Measurements from ENCODE around the gene TMC6. TPM values are rescaled to one million over a fixed set of nuclear protein-coding genes. Genes with fewer than 3 reads are reported as not detected.
"Not testable (repeated sequence)": the region's sequence is repeated elsewhere in the genome, so short reads cannot be mapped to it uniquely, and the experiment has no call there.

TMC6 gene
- total RNA-seq, 2 experiments from 2014 or later, result 209 to 213 TPM

DNA sequence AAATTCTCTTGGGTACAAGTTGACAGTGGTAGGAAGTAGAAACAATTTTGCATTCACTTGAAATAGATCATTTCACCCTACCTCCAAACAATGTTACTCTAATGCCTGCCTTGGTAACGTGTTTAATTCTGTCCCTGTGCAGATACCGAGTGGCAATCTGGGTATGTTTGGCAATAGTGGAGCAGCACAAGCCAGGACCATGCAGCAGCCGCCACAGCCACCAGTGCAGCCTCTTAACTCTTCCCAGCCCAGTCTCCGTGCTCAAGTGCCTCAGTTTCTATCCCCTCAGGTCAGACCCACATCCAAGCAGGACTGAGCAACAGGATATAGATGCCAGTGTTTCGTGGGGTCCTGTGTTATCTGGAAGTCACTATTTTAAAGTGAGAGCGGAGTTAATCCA lies 49.3 kb downstream of the TMC6 start:
- CTCF ChIA-PET, result no interaction called here
- ATAC-seq (no peak), DNase-seq (no peak)
- TF ChIP-seq, protein P1, sequence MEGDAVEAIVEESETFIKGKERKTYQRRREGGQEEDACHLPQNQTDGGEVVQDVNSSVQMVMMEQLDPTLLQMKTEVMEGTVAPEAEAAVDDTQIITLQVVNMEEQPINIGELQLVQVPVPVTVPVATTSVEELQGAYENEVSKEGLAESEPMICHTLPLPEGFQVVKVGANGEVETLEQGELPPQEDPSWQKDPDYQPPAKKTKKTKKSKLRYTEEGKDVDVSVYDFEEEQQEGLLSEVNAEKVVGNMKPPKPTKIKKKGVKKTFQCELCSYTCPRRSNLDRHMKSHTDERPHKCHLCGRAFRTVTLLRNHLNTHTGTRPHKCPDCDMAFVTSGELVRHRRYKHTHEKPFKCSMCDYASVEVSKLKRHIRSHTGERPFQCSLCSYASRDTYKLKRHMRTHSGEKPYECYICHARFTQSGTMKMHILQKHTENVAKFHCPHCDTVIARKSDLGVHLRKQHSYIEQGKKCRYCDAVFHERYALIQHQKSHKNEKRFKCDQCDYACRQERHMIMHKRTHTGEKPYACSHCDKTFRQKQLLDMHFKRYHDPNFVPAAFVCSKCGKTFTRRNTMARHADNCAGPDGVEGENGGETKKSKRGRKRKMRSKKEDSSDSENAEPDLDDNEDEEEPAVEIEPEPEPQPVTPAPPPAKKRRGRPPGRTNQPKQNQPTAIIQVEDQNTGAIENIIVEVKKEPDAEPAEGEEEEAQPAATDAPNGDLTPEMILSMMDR (IDR thresholded peaks at IDR 0.05), result no peak
- Mint-ChIP-seq H3K36me3 (ENCODE audit: low read depth) (peaks cover 19% of the 10 kb centered on the region), H3K27ac (no peak overlapping the region), H3K9me3 (no peaks in the 10 kb centered on the region), H3K4me3 (no peak overlapping the region), H3K27me3 (no peaks in the 10 kb centered on the region), H3K4me1 (ENCODE audit: low read depth) (no peaks in the 10 kb centered on the region)
- intact Hi-C loops (cut with micrococcal nuclease), result no loop called here
- POLR2A ChIA-PET, result no interaction called here

DNA sequence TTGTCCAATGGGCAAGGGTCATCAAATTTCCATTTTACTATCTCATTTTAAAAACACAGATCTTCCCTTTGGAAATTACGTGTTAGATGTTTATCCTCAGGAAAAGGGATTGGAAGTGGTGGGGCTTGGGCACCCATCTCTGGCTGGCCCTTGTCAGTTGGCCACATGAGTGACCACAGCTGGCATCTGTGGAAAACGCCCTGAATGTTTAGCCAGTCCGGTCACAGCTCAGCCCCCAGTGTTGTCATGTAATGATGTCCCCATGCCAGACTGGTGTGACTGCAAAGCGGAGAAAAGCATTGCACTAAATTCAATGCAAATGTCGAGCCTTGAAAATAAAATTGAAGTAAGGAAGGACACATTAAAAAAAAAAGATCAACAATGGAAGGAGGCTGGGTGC lies 53.0 kb downstream of the TMC6 start:
- DNase-seq (no peak), ATAC-seq (no peak)
- Mint-ChIP-seq H3K4me3 (no peak overlapping the region), H3K27me3 (no peaks in the 10 kb centered on the region), H3K27ac (no peak overlapping the region), H3K36me3 (ENCODE audit: low read depth) (peaks cover 24% of the 10 kb centered on the region), H3K4me1 (ENCODE audit: low read depth) (no peaks in the 10 kb centered on the region), H3K9me3 (no peaks in the 10 kb centered on the region)
- TF ChIP-seq, protein P1 (IDR thresholded peaks at IDR 0.05), result no peak
- POLR2A ChIA-PET, result no interaction called here
- intact Hi-C loops (cut with micrococcal nuclease), result no loop called here
- CTCF ChIA-PET, result interaction anchor here (2.3 kb wide), 1 partner anchor 9 kb away, joined by 11 read pairs; no protein-coding TSS in a partner anchor

DNA sequence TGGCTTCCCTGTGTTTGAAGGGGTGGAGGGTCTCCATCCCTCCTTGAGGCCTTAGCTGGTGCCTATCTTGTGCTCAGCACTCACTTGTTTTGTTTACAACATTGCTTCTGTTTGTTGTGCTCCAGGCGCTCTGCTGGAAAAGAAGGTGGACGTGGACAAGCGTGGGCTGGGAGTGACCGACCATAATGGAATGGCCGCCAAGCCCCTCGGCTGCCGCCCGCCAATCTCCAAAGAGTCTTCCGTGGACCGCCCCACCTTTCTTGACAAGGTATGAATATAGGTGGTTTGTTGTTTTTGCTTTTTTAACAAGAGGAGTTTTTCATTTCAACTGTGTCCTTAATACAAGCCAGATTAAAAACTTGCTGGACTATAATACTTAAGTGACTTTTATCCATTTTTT lies 53.5 kb downstream of the TMC6 start:
- H3K27me3 Mint-ChIP-seq, result no peaks in the 10 kb centered on the region
- POLR2A ChIA-PET, result interaction anchor here (0.7 kb wide), 1 partner anchor 12 kb away, joined by 3 read pairs; no protein-coding TSS in a partner anchor
- no peaks in the 10 kb centered on the region for H3K9me3 Mint-ChIP-seq
- intact Hi-C loops (cut with micrococcal nuclease), result no loop called here
- no peak overlapping the region for H3K4me3 Mint-ChIP-seq
- H3K4me1 Mint-ChIP-seq (ENCODE audit: low read depth), result no peaks in the 10 kb centered on the region
- DNase-seq, result no peak
- TF ChIP-seq, protein P1 (IDR thresholded peaks at IDR 0.05), result no peak
- H3K36me3 Mint-ChIP-seq (ENCODE audit: low read depth), result peaks cover 24% of the 10 kb centered on the region
- H3K27ac Mint-ChIP-seq, result no peak overlapping the region
- CTCF ChIA-PET, result interaction anchor here (2.3 kb wide), 1 partner anchor 10 kb away, joined by 11 read pairs; no protein-coding TSS in a partner anchor
- ATAC-seq, result no peak

DNA sequence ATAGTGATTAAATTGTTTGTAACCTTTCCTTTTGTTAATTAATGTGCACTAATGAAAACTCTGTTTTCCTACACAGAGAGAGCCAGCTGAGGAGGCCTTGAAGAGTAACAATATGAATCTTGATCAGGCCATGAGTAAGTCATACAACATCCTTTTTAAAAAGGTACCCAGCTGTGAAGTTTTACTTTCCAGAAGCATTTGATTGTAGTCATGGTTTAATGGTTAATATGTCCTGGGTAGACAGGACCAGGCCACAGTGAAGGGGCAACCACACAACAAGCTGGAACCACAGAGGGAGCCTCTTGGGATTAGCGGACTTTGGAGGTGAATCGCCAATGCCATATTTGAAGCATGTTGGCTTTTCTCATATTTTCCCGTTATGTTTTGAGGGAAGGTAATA lies 55.6 kb downstream of the TMC6 start:
- TF ChIP-seq, protein P1 (IDR thresholded peaks at IDR 0.05), result no peak
- Mint-ChIP-seq H3K4me1 (ENCODE audit: low read depth) (no peaks in the 10 kb centered on the region), H3K36me3 (ENCODE audit: low read depth) (peaks cover 19% of the 10 kb centered on the region), H3K27ac (no peak overlapping the region), H3K9me3 (no peaks in the 10 kb centered on the region), H3K27me3 (no peaks in the 10 kb centered on the region), H3K4me3 (no peak overlapping the region)
- POLR2A ChIA-PET, result no interaction called here
- intact Hi-C loops (cut with micrococcal nuclease), result no loop called here
- ATAC-seq (no peak), DNase-seq (no peak)
- CTCF ChIA-PET, result no interaction called here

DNA sequence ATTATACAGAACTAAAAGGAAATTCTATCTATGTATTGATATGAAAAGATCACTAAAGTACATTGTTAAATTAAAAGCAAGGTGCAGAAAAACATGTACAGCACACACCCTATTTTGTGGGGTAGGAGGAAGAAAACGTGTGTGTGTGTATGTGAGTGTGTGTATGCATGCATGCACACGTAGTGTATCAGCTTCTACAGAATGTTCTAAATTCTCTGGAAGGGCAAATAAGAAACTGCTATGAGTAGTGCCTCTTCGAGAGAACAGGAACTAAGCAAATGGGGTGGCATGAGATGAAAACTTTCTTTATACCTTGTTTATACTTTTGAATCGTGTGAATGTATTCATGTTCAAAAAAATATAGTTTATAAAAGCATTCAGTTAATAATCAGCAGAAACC lies 58.9 kb downstream of the TMC6 start:
- intact Hi-C loops (cut with micrococcal nuclease), result no loop called here
- ChIA-PET CTCF (interaction anchor here (0.7 to 2.4 kb wide), 6 partner anchors 10 to 56 kb away, joined by 4 to 10 read pairs (median 6); no protein-coding TSS in a partner anchor), POLR2A (interaction anchor here (0.6 kb wide), 1 partner anchor 202 kb away, joined by 3 read pairs; no protein-coding TSS in a partner anchor)
- H3K36me3 Mint-ChIP-seq (ENCODE audit: low read depth), result peaks cover 15% of the 10 kb centered on the region
- H3K9me3 Mint-ChIP-seq, result no peaks in the 10 kb centered on the region
- no peak for ATAC-seq
- TF ChIP-seq, protein P1 (IDR thresholded peaks at IDR 0.05), result no peak
- H3K27me3 Mint-ChIP-seq, result no peaks in the 10 kb centered on the region
- H3K4me1 Mint-ChIP-seq (ENCODE audit: low read depth), result peaks cover 2% of the 10 kb centered on the region
- no peak overlapping the region for H3K4me3 Mint-ChIP-seq
- DNase-seq, result no peak
- no peak overlapping the region for H3K27ac Mint-ChIP-seq

DNA sequence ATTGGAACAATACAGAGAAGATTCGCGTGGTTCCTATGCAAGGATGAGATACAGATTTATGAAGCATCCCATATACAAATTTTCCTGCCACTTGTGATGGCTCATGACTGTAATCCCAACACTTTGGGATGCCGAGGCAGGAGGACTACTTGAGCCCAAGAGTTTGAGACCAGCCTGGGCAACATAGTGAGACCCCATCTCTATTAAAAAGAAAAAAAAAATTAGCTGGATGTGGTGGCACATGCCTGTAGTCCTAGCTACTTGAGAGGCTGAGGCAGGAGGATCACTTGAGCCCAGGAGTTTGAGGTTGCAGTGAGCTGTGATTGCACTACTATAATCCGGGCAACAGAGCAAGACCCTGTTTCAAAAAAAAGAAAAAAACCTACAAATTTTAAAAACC lies 61.6 kb downstream of the TMC6 start:
- POLR2A ChIA-PET; ATAC-seq; DNase-seq; H3K27ac Mint-ChIP-seq; intact Hi-C loops (cut with micrococcal nuclease); H3K9me3 Mint-ChIP-seq; H3K4me3 Mint-ChIP-seq; H3K36me3 Mint-ChIP-seq (ENCODE audit: low read depth); H3K27me3 Mint-ChIP-seq: not testable (repeated sequence)
- CTCF ChIA-PET, result interaction anchor here (1.2 to 1.3 kb wide), 3 partner anchors 18 to 48 kb away, joined by 3 to 7 read pairs (median 3); no protein-coding TSS in a partner anchor
- peaks cover 17% of the 10 kb centered on the region for H3K4me1 Mint-ChIP-seq (ENCODE audit: low read depth)
